ENCODE results near the gene MYL12B.
"Not testable (repeated sequence)": the region's sequence is repeated elsewhere in the genome, so short reads cannot be mapped to it uniquely, and the experiment has no call there.

Gene MYL12B

DNA sequence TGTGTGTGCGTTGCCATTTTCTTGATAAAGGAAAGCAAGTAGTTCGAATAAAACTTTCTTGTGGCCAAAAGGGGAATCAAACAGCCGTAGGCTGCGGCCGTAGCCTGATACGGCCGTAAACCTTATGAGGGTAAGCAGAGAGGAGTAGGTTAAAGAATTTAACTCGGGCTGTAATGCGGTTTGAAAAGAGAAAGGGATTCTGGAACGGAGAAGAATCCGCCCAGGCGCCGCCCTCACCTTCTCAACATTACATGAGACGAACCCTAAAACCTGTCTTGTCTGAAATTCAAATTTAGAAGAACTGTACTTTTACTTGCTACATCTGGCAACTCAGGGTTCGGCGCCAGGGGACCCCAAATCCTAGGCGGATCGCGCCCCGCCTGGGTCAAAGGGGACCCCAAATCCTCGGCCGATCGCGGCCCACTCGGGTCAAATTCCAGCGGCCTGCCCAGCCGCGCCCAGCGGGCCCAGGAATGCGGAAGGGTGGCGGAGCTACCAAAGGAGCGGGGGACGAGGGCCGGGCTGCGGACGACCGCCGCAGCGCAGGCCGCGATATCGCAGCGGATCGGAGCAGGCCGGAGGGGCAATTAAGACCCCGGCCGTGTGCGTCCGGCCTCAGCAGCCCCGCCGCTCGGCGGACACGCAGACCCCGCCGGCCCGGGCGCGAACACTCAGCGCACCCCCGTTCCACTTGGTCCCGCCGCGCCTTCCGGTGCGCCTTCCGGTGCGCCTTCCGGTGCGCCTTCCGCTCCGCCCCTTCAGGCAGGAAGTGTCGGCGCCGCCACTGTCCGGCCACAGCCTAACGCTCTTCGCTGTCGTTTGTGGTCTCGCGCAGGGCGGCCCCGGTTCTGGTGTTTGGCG, at the start of gene MYL12B:
Gene MYL12B (plus strand): TSS at position 761 of the 861 bp plus-strand sequence. CDS start 10,766 bp downstream, outside the sequence.
- DNase-seq (ENCODE audit: low spot score) = peak; percentile 81

DNA sequence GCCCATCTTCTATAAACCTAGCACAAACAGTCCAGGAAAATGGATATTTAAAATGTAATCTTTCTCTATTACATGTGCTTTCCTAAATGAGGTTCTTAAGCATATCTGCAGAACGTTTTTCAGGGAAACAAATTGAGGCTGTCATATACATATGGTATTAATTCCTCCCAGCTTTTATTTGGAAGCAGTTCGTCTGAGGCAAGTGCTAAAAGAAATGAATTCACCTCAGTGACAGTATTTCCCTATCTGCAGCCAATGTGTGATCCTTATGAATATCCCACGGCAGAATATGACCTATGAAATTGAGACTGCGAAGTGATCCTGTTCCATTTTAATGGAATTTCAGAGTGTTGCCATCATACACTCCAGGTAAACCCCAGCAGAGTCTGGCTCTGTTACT, 49.3 kb upstream of the MYL12B start:
- DNase-seq (ENCODE audit: low spot score) = no peak

DNA sequence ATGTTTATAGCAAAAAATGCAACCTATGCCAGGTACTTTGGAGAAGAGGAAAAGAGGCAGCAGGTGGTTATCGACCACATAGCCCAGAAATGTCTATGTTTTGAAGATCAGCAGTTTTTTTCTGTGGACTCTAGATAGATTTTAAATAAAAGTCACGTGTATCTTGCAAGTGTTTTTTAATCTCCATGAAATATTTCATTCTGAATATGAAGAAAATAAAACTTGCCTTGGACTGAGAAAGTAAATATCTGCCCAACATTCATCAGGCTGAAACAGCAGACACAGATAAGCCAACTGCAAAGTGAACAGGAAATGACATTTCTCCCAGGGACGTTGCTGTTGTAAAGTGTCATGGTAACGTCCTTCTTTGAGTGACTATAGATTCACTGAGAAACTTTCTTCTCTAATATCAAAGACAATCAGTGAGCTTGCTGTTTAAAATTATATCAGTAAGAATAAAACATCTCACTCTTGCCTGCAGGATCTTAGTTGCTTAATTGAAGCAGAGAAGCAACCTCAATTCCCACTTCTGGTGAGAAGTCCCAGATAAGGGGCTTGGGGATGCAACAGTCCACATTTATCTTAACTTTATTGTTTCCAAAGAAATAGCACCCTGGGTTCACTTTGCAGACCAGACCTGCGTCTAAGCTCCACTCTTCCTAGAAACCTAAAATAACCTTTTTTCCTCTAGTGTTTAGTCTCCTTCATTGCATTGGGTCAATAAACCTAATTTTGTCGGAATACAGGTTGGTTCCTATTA, 48.5 kb upstream of the MYL12B start:
- peak; percentile 22 for DNase-seq (ENCODE audit: low spot score)

DNA sequence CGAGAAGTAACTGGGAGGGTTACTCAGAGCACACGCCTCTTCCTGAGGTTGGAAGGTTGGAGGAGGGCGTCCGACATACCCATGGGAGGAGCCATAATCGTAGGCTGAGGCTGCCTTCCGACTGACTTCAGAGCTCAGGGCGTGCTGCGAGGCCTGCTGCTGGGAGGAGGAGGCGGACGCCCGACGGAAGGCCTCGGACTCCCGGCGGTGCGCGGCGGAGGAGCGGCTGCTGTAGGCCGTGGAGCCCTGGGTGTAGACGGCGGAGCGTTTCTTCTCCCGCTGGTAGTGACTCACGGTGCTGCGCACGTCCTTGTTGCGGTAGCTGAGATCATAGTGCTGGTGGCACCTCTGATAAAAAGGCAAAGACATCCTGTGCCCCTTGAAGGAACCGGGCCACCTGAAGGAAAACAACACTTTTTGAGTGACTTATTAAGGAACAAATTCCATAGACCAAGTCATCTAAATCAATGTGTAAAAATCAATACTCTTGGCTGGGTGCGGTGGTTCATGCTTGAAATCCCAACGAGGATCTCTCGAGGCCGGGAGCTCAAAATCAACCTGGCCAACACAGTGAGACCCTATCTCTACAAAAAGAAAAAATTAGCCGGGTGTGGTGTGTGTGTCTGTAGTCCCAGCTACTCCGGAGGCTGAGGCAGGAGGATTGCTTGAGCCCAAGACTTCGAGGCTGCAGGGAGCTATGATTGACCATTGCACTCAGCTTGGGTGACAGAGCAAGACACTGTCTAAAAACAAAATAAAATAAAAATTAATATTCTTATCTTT, 46.9 kb upstream of the MYL12B start:
- DNase-seq (ENCODE audit: low spot score) = no peak

DNA sequence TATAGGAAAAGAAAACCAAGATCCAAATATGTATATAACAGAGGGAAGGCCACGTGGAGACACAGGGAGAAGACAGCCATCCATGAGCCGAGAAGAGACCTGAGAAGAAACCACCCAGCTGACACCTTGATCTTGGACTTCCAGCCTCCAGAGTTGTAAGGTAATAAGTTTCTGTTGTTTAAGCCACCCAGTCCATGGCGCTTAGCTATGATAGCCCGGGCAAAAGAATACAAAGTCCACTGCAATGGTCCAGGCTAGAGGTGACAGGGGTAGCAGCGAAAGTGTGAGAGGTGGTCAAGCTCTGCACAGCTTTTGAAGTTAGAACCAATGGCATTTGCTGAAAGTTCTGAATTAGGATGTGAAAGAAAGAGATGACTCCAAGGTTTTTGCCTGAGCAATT, 44.9 kb upstream of the MYL12B start:
- no peak for DNase-seq (ENCODE audit: low spot score)

DNA sequence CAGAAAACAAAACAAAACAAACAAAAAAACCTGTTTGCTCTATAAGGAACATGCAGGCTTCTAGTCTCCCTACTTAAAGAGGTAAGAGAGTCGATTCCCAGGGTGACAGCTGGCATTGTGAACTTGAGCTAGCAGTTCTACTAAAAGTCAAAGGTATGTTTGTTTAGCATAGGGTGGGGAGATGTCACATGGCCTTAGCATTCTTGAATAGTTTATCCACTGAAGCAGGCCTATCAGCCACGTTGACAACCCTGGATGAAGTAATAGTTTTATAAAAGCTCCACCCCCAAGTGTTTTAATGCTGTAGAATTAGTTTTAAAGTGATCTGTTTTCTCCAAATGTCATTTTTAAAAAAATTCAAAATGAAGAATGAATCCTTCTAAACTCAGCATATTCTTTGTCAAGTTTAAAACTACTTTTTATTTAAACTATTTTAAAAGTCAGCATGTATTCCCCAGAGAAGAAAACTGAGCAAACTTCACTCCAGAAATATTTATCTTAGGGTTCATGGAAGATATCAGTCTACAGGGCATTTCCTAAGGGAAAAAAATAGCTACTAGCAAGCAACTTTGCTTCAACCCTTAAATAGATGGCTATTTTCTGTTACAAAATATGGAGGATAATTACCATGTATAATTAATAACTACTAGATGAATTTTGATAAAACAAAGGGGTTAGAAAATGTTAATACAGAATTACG, 43.8 kb upstream of the MYL12B start:
- DNase-seq (ENCODE audit: low spot score) = no peak

DNA sequence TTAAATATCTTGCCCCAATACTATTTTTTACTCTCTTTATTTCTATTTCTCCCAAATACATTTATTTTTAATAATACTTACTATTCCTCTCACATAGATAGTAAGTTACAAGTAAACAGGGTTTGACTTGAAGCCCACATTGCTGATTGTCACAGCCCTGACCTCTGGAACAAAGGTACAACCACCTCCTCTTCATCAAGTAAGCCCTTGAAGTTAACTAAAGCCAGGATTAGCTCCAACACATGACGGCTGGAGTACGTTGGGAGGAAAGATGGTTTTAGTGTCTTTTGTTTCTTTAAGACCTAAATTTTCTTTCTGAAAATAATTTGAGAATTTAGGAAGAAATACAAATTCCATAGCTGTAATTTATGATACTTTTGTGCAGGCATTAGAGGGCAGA, 43.1 kb upstream of the MYL12B start:
- DNase-seq (ENCODE audit: low spot score) = no peak

DNA sequence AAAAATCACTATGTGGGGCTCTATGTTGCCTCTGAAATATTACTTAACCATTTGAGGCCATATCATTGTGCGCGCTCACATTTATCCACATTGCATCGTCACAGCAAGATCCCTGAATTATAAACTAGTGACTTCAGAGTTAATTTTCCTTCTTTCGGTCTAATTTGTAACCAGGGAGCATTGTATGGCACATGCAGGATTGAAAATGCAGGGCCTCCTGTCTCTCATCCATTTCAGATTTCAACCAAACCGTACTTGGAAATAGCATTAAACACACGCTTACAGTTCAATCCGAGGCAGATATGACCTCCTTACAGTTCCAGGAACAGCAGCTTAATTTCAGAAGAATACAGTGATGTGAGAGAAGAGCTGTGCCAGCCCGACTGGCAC, 42.7 kb upstream of the MYL12B start:
- DNase-seq (ENCODE audit: low spot score) = no peak

DNA sequence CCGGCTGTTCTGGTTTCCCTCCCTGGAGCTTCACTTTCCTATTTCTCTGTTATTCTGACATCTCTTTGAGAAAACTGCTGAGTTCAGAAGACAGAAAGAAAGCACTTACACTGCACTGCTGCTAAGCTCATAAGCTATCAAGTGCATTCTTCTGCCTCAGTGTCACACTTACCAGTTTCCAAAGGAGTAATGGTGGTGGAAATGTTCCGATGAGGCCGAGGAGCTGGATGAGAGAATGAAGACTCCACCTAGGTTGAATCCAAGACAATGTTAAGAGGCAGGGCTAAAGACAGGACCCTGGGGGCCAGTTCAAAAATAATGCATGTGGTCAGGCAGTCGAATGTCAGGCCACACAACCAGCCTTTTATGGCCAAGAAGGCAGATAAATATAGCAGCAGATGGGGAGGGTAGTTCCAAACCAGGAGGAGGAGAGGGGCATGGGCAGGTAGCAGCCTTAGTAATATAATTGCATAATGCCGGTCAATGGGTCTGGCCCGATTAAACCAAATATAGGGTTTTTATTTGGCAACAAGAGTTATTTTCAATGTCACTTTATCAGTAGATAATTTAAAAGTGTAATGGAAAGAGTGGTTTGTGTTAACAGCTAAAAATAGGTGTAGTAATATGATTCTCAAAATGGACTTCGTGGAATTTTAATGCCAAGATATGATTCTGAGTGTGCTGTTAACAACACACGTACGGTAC, 42.1 kb upstream of the MYL12B start, which contains the start of gene MYOM1:
Gene MYOM1 (minus strand): TSS at position 338 of the 705 bp plus-strand sequence. CDS start 4,745 bp downstream, outside the sequence.
- DNase-seq (ENCODE audit: low spot score) = no peak

DNA sequence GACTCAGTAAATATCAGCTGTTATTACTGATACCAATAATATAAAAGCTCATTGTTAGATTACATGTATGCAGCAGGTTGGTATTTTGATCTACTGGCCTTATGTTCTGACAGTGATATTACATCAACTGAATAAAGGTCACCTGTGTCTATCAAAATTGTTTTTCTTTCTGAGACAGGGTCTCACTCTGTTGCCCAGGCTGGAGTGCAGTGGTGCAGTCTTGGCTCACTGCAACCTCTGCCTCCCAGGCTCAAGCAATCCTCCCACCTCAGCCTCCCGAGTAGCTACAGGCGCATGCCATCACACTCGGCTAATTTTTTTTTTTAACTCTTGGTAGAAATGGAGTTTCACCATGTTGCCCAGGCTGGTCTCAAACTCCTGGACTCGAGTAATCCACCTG, 41.1 kb upstream of the MYL12B start:
- not testable (repeated sequence) for DNase-seq (ENCODE audit: low spot score)

DNA sequence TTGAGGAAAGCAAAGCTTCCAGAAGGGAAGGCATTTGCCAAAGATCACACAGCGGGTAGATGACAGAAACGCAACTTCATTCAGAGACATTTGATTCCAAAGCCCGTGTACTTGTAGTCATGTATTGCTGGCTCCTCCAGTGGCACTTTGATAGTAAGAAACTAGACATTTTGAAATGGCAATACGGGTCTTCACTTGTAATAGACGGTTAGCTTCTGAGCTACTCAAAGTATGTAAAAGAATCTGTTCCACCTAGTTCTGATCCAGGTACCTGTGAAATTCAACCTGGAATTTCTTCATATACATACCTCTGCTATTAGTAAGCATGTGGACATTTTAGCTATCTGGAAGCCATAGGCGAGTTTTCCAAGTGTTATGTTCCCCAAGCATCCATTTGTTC, 40.4 kb upstream of the MYL12B start:
- DNase-seq (ENCODE audit: low spot score) = no peak

DNA sequence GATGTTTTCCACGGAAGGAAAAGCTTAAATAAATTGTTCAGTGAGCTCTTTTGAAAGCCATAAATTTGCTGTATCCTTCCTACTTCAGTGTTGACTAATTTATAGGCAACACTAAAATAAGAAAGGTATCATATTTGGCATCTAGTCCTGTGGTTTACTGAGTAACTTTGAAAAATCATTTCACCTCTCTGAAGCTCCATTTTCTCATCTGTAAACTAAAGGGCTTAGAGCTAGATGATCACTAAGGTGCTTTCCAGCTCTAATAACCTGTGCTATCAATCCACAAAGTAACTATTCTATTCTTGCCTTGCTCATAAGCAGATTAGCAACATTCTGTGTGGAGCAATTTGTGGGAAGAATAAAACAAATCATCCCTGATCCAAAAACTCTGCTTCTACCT, 38.6 kb upstream of the MYL12B start:
- DNase-seq (ENCODE audit: low spot score) = peak; percentile 35

DNA sequence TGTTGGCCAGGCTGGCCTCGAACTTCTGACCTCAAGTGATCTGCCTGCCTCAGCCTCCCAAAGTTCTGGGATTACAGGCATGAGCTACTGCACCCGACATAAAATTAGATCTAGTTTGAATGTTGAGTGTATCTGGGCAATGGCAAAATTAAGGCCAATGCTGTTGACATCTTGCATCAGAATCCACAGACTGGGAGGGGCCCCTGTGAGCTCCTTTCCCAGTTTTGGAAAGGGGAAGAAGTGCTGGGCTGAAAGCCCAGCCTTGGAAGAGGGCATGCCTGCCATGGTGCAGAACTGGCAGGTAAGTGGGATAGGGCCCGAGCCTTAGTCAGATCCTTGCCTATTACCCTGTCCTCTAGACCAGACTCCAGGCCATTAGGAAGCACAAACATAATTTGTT, 37.7 kb upstream of the MYL12B start:
- no peak for DNase-seq (ENCODE audit: low spot score)

DNA sequence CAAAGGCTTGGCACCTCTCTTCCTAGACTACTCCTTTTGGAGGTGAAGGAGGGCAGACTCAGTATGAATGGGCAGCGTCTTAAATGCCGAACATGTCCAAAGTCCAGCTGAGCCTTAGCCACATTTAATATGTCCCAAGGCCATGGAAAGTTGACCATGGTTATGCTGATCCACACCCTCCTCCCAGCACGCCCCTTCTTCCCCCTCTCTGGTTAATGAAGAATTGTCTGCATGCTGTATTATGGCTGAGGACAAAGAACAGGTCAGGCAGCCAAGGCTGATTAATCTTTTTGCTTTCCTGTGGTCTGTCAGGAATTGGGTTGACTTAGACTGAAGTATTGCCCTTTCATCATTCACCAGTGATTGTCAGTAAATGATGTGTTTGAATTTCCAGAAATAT, 36.3 kb upstream of the MYL12B start:
- no peak for DNase-seq (ENCODE audit: low spot score)

DNA sequence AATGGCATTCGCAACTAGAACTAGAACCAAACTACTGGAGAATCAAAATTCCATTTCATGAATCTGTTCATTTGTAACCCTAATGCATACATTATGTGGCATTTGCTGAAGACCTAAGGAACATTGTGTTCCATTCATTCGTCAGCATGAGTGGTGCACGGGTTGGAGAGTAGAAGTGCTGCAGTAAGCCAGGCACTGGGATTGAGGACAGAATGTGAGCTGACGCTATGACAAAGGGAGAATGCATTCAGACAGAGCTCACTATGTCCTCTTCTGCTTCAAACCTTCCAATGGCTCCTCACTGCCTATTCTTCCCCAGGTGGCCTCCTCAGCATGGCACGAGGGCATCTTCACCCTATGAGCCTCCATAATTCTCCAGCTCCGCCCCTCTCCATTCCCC, 35.9 kb upstream of the MYL12B start:
- no peak for DNase-seq (ENCODE audit: low spot score)

DNA sequence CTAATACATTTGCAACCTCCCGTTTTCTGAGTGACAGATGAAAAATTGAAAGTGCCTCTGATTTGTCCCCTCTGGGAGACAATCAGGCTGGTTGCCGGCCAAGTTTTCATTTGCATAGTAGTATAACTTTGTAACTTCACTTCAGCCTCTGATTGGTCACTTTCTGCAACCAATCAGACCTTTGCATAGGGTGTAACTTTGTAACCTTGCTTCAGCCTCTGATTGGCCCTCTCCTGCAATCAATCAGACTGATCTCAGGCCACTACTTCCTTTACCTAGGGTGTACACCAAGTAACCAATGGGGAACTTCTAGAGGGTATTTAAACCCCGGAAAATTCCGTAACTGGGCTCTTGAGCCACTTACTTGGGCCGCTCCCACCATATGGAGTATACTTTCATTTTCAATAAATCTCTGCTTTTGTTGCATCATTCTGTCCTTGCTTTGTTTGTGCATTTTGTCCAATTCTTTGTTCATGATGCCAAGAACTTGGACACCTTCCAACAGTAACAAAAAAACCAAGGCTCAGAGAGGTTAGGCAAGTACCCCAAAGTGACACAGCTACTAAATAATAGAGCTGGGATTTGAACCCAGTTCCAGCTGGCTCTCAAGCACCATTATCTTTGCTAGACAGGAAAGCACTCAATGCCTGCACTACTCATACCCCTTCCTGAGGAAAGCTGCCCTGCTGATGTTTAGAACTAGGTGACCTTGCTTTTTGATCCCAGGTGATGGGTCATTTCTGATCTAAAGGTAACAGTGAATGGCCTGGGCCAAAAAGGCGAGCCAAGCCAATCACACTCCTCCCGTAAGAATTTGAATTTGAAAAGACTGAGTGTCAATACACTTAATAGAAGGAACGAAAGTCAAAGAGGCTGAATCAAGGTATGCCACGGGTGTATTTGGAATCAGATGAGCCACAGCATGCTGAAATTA, 31.3 kb upstream of the MYL12B start:
- DNase-seq (ENCODE audit: low spot score) = no peak

DNA sequence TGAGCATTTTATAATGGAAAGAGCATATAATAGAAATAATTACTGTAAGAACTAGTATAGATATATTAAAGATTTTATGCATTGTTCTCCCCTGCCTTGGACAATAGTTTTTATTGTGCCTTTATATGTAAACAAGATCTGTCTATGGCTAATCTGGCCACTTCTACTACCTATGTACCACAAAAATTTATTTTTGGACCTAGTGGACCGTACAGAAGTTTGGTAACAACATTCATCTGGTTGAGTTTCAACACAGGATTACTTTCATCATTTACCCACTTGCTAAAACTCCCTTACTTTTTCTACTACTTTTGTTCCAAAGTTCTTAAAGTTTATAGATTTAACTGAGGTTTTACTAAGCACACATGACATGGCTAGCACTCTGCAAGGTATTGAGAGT, 28.9 kb upstream of the MYL12B start:
- DNase-seq (ENCODE audit: low spot score) = no peak

DNA sequence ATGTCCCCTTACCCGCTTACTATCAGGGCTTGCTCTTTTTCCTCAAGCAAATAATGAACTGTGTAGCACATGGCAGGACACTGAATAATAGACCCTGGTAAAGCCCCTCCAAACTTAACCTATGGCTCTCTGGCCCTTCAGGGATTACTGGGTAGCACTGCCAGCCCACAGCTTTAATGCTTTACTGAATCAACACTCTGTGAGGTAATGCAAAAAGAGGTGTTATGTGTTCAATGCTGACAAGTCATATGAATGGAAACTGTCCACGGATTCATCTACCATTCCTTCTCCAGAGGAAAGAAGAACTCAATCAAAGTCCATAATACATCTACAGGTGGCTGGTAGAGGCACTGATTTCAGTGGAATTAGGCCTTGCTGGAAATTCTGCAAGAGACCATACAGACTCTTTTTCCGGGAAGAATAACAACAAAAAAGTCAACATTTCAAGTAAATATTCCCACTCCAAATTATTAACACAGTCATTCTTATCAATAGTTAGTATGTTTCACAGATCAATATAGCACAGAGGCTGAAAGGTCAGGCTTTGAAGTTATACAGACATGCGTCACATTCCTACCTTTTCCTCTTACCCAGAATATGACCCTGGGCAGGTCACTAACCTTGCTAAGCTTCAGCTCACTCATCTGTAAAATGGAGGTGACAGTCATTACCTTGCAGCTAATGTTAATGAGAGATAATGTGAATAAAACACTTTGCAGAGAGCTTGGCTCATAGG, 28.3 kb upstream of the MYL12B start:
- no peak for DNase-seq (ENCODE audit: low spot score)

DNA sequence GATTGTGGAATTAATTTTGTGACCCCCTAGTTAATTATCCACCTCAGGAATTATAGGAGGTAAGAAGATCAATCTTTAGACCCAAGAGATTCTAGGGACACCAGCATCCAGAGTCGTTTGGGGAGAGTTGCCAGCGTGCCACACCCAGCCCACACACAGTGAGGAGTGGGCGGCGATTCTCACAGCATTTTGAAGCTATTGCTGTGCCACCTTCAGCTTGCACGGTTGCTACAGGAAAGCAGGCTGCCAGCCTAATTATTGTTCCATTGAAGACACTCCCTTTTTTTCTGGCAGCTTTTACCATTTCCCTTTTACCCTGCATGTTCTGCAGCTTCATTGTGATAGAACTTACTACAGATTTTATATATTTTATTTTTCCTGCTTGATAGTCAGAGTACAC, 27.5 kb upstream of the MYL12B start:
- DNase-seq (ENCODE audit: low spot score) = no peak

All from activated CD4-positive, alpha-beta T cell treated with anti-CD3 and anti-CD28 coated beads, Interleukin-2, Interleukin-4, amounts not matched to agents 100 ng/mL and 50 ng/mL, durations not matched to agents 16 hours and 8 hours (primary cell).